NOMO-1 (cell line): ENCODE measurements around the gene ADGRG2.

Experiments used
- DNase-seq, 2 experiments: peaks; one replicate each; lab custom pipeline; 2025; ENCODE audit not compliant: unreplicated experiment in 2 of 2; lab: John Stamatoyannopoulos, UW

The ADGRG2 gene

GRCh38 chrX:18964026-18964425 lies 158.2 kb downstream of the ADGRG2 start:
- no peak for DNase-seq

- no peak for DNase-seq
These were observed 159.9 kb downstream of the ADGRG2 start for GRCh38 chrX:18962329-18962728.

GRCh38 chrX:18961686-18962085 lies 160.6 kb downstream of the ADGRG2 start:
- DNase-seq = peak; percentile 75 to 88

GRCh38 chrX:18956303-18957032 lies 165.8 kb downstream of the ADGRG2 start:
- DNase-seq = peak; percentile 67 to 95

GRCh38 chrX:18955676-18956075 lies 166.6 kb downstream of the ADGRG2 start:
- DNase-seq = no peak

- no peak for DNase-seq
These were observed 171.2 kb downstream of the ADGRG2 start for GRCh38 chrX:18951032-18951431.

GRCh38 chrX:18949944-18950301 lies 172.3 kb downstream of the ADGRG2 start:
- no peak for DNase-seq

GRCh38 chrX:18949291-18949943 lies 172.9 kb downstream of the ADGRG2 start:
- peak in 1 of 2 experiments; percentile 56 for DNase-seq

- no peak for DNase-seq
These were observed 175.7 kb downstream of the ADGRG2 start for GRCh38 chrX:18946611-18947010.

- no peak for DNase-seq
These were observed 176.1 kb downstream of the ADGRG2 start for GRCh38 chrX:18946157-18946556.

- no peak for DNase-seq
These were observed 176.8 kb downstream of the ADGRG2 start for GRCh38 chrX:18945483-18945882.

- DNase-seq = no peak
These were observed 177.8 kb downstream of the ADGRG2 start for GRCh38 chrX:18944482-18944881.

GRCh38 chrX:18941896-18942295 lies 180.4 kb downstream of the ADGRG2 start:
- no peak for DNase-seq
